ENCODE measurements around the gene FOXK2.
A peak's percentile ranks its signal among the peaks of the same experiment; 100 is the strongest.

FOXK2 gene

GRCh38 chr17:82642022-82642421, 122.5 kb downstream of the FOXK2 start:
- DNase-seq (ENCODE audit: low spot score), result no peak

GRCh38 chr17:82644148-82644547, 124.6 kb downstream of the FOXK2 start:
- no peak for DNase-seq (ENCODE audit: low spot score)

- no peak for DNase-seq (ENCODE audit: low spot score)
Observed at GRCh38 chr17:82645516-82645915, 126.0 kb downstream of the FOXK2 start.

DNA sequence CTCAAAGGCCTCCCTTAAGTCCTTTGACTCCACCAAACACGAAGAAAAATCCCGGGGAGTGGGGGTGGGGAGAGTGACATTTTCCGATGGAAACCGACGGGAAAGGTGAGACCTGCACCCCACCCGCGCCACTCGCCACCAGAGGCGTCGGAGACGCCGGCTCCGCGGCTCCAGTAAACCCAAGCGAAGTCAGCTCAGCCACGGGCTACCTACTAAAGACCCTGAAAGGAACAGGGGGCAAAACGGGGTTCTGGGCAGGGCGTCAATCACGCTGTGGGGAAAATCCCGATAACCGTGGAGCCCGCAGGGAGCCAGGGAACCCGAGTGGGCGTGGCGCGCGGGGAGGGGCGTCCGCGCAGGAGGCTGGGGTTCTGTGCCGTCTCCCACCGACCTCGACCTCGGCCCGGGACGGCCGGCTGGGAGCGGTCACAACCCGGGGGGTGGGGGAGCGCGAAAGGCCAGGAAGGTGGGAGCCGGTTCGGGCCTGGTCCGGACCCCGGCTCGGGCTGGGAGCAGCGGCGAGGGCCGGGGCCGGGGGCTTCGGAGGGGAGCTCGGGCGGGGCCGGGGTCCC, 128.1 kb downstream of the FOXK2 start:
- no peak for DNase-seq (ENCODE audit: low spot score)

DNA sequence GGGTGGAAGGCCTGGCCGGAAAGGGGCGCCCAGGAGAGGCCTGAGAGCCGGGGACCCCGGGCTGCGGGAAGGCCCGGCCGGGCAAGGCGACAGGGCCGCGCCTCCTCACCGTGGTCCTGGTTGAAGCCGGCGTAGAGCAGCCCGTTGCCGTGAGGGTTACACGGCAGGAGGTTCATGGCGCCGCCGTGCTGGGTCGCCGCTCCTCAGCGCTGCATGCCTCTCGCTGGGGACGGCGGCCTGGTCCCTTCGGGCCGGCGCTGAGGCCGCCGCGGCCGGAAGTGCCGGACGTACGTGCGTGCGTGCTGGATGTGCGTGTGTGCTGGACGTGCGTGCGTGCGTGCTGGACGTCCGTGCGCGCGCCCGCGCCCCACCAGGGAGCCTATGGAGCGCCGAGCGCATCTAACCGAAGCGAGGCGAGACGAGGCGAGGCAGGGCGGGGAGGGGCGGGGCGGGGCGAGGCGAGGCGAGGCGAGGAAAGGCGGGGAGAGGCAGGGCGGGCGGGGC, 128.7 kb downstream of the FOXK2 start, which contains the start of gene WDR45B:
Gene WDR45B (minus strand): TSS at position 280 of the 504 bp plus-strand sequence. CDS start 104 bp downstream, at position 176.
- peak; percentile 93 for DNase-seq (ENCODE audit: low spot score)

- peak; percentile 37 for DNase-seq (ENCODE audit: low spot score)
Observed at GRCh38 chr17:82648742-82649331, 129.3 kb downstream of the FOXK2 start.

GRCh38 chr17:82649501-82650261, 130.1 kb downstream of the FOXK2 start:
- no peak for DNase-seq (ENCODE audit: low spot score)

- DNase-seq (ENCODE audit: low spot score), result no peak
Observed at GRCh38 chr17:82650723-82651122, 131.2 kb downstream of the FOXK2 start.

DNA sequence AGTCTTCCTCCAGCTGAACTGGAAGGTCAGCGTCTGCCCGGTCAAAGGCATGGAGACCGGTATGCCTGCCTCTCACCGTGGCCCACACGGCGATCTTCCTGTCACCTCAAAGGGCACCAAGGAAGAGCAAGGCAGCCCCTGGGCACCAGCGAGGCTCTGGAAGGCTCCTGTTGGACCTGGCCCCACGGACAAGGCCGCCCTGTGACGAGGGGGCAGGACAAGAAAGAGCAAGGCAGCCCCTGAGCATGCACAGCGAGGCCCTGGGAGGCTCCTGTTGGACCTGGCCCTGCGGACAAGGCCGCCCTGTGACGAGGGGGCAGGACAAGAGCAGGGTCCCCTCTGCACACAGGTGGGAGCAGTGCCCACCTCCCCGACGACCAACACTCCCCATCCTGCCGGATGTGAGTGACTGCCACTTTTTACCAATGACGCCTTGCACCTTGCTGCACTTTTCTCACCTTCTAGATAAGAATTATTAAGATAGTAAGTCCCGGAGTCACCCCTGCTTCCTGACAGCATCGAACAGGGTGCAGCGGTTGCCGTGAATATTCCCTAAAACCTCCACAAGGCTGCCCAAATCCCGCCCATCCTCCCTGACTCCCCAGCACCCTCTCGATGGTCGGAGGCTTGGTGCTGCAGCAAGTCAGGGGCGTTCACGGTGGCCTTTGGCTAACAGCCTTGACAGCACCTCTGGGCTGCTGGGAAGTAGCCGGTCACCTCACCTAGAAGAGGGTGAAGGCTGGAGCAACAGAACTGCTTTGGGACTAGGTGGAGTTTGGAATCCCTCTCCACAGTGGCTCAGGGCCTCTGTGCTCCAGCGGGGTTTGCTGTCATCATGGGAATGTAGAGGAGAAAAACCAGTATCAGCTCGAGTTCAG, 134.4 kb downstream of the FOXK2 start:
- no peak for DNase-seq (ENCODE audit: low spot score)
